ELF-1 (cell line): ENCODE results near the gene LRRC32.

ENCODE experiments used
- DNase-seq: peaks from one replicate; pipeline ENCODE4 v3.0.0-alpha.2; 2016; ENCODE audit warnings: low read depth, low spot score

The LRRC32 gene

DNA sequence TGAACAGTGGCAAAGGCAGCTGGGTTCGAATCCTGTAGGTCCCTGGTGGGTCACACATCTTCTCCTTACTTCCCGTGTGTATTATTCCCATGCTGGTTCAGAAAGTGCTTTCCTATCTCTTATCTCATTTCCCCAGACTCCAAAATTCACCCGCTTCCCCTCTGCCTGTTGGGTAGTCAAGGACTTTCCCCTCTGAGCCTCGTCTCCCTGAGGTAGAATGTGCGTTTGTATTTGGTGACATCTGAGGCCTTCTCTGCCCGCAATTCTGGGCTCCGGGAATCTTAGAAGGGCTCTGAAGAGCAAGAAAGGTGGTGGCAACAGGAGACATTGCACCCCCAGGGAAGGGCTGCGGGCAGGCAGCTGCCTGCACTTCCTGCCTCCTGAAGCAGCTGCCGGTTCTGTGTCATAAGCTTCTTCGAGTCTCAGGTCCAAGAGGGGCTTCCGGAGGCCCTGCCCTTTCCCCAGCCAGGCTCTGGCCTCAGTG, 5.9 kb downstream of the LRRC32 start:
- no peak for DNase-seq

- no peak for DNase-seq
Observed at GRCh38 chr11:76663912-76664440, 6.6 kb downstream of the LRRC32 start.

GRCh38 chr11:76663486-76663810, 7.1 kb downstream of the LRRC32 start:
- no peak for DNase-seq

DNA sequence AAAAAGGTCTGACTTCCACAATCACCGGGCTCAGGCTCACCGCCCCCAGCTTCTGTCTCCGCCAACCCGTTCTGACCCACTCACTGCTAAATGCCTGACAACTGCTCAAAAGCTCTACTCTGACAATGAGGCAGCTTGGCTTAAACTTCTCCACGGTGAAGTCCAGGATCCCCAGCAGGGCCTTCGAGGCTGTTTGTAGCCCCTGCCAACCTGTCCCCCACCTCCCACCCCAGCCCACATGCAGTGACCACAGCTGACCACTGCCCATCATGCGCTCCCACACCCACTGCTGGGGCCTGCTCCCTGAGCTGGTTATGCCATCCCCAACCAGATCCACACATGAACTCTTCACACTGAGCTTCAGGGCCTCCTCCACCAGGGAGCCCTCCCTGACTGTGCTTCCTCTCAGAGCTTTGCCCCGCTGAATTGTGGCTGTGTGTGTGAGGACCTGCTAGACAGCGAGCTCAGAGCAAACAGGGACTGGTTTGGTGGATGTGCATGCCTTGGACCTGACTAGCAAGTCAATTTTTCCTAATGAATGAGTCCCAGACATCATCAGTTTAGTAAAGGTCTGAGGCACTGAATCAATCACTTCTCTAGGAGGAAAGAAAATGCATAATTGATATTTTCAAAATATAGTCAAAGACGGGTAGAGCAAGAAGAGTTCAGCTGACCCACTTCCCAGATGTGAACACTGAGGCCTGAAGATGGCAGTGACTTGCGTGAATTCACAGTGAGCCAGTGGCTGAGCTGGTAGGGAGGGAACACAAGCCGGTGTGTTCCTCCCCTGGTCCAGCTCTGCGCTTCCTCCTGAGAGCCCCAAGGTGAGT, 7.7 kb downstream of the LRRC32 start:
- DNase-seq = no peak

DNA sequence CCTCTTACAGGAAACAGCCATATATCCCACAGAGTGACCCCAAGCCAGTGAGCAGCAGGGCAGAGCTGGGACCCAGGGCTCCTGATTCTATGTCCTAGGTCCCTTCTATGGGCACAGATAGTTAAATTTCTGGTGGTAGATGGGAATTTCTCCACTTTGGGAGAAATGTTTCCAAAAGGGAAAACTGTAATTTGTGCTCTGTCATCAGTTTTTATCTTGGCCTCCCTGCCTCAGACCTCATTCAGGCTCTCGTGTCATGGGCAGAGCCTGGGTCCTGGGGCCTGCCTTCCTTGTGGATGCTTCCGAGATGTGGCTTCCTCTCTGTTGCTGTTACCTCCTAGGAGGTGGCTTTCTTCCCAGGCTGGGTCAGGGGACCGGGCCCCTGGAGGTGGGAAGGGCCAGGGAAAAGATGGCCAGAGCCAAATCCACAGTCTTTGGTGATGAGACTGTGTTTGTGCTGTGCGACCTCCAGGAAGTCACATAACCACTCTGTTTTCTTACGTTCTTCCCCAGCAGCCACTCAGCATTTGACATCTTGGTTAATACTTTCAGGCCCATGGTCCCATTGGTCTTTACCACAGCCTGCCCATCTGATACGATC, 8.6 kb downstream of the LRRC32 start:
- DNase-seq = no peak

- DNase-seq = no peak
Observed at GRCh38 chr11:76661306-76661751, 9.2 kb downstream of the LRRC32 start.

DNA sequence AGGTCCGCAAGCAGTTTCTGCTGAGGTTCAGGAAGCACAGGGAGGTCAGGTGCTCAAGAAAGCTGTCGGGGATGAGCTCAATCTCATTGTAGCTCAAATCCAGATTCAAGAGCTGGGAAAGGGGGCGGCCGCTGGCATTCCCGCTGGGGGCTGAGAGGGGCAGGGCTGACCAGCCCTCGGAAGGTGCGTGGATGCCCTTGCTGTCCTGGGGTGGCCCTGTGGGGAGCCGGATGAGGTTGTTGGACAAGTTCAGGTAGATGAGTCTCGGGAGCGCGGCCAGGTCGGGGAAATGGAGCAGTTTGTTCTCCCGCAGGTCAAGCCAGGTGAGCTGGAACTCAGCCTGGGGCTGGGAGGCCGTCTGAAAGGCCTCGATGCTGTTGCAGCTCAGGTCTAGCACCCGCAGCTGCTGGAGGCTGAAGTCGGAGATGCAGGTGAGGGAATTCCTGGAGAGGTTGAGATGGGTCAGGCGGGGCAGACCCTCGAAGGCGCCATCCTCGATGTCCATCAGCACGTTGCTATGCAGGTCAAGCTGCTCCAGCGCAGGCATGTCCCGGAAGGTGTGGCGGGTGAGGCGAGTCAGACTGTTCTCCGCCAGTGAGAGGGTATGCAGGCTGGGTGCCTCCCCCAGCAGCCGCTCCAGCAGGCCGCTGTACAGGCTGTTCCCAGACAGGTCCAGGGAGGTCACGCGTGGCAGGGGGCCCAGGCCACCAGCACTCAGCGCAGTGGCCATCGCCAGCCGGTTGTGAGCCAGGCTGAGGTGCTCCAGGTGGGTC, 9.8 kb downstream of the LRRC32 start:
- no peak for DNase-seq

DNA sequence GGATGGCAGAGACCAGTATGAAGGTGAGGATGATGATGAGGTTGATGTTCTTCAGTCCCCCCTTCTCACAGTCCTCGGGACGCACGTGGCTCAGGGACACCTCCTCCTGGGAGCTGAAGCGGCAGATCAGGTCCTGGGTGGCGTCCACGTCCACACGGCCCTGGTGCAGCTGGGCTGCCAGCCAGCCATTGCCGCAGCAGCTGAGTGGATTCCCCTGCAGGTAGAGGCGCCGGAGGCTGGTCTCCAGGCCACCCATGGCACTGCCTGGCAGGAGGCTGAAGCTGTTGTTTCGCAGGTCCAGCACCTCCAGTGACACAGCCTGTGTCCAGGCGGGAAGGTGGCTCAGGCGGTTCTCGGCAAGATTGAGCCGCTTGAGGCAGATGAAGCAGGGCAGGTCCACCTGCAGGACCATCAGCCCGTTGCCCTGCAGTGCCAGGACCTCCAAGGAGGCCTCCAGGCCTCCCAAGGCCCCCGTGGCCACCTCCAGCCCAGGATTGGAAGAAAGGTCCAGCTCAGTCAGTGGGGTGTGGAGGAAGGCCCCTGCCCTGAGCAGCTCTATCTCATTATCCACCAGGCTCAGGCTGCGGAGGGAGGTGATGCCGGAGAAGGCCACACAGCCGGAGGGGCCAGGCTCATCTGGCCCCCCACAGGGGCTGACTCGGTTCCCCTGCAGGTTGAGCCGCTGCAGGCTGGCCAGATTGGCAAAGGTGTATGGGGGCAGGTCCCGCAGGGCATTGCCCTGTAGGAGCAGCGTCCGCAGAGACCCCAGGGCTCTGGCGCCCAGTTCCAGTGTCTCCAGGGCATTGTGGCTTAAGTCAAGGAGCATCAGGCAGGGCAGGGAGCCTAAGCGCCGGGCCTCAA, 10.6 kb downstream of the LRRC32 start:
- DNase-seq = no peak

DNA sequence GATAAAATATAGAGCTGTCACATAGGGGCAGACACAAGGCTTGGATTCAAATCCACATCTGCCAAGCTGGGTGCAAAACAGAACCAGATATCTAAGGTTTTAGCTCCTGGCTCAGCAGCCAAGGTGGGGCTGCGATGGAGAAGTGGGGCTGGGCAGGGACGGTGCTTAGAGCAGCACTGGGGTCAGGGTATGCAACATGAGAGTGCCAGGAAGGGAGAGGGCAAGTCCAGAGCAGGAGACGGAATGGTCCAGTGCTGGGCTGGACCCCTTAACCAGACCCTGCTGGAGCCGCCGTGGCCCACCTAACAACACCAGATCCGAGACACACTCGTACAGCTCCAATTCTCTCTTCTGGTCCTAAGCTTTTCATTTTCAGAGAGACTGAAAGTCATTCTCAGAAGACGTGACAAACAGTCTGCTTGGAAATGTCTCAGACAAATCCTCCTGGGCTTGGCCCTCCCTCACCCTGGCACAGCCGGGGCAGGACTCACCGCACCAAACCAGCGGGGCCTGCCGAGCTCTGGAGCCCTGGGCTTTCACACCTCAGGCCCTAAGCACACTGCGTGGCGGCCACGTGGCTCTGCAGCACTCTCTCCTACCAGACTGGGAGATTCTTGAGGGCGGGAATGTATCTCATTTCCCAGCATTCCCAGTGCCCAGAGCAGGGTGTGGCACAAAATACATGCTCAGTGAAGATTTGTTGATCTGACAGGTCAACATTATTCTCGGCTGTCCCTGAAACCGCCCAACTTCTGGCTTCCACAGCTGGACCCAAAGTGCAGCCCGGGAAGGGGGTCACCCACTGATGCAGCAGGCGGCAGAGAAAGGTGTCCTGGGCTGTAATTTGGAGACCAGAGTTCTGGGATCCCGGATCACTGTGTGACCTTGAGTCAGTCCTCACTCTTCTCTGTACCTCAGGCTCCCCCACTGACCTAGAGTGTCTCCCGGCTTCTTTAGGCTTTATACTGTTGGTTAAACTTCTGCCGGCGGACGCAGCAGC, 11.6 kb downstream of the LRRC32 start:
- DNase-seq = no peak

GRCh38 chr11:76658231-76658630, 12.3 kb downstream of the LRRC32 start:
- no peak for DNase-seq

DNA sequence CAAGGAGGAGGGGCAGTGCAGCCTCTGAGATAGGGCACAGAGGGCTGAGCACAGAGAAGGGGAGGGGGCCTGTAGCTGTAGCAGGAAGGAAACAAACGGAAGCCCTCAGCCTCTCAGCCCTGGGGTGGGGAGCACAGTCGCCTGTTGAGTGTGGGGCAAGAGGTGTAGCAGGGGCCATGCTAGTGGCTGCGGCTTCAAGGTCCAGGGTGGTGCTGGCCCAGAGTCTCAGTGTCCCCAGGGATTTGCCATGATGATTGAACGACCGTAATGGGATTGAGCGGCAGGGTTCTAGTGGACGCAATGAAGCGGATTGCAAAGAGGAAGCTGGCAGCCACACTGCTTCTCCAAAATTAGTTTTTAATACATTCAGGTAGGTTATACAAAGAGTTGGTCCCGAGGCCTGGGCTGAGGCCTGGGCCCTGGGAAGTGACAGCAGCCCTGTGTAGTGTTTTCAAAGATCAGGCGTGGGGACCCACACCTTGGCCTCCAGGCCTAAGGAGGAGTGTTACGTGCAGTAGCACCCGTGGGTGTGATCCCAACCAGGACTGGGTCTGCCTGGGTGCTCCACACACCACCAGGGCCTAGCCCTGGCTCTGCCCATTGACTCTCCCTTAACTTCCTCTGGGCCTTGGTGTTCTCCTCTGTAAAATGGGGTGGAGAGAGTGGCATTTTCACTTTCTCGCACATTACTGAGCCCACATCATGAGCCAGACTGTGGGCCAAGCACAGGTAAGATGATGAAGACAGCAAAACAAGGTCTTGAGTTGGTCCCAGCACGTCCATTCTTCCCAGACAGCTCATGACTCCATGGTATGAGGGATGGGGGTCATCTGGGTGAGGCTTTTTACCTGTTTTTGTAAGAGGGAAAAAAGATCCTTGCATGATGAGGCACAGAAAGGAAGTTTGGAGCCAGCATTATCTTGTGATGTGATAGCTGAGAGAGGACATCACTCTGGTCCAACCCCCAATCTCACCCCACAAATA, 13.1 kb downstream of the LRRC32 start:
- DNase-seq = no peak

DNA sequence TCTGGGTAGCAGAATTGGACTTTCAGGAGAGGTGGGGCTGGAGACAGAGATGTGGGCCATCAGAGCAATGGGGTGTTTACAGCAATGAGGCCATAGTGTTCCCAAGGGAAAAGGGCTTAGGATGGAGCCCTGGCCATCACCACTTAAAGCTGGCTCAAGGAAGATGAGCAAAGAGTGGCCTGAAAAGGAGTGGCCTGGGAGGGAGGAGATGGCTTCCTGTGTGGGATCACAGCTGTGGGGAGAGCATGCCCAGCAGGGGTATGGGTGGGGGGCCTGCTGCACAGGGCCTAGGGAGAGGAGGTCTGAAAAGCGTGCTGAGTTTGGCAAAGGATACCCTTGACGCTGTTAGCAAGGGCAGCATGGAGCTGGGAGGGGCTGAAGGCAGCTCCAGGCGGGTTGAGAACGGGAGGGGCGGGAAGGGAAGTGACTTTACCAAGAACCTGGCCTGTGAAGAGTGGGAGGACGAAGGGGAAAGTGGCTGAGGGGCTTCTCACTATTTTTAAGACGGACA, 13.9 kb downstream of the LRRC32 start:
- DNase-seq = no peak

- no peak for DNase-seq
Observed at GRCh38 chr11:76656050-76656531, 14.5 kb downstream of the LRRC32 start.

- DNase-seq = no peak
Observed at GRCh38 chr11:76655501-76656049, 15.0 kb downstream of the LRRC32 start.

GRCh38 chr11:76654980-76655379, 15.6 kb downstream of the LRRC32 start:
- no peak for DNase-seq

DNA sequence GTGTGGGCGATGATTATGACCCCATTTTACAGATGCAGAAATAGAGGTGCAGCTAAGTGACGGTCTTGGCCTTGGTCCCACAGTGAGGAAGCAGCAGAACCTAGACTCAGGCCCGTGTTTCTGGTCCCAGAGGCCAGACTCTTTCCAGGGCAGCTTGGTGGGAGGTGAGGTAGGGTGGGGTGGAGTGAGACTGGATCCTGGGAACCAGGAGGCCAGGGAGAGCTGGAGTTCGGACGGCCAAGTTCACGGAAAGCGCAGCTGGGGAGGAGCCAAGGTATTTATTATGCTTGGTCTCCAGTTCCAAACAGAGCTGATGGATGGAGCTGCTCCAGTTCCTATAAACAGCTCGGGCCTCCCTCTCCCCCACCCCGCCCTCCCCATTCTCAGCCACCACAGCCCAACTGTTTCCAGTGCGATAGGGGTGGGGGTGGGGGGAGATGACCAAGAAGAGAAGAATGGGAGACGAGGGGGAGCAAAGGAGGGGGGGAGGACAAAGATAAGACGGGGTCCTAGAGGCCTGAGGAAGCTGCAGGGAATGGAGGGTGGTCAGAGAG, 16.2 kb downstream of the LRRC32 start:
- peak; percentile 50 for DNase-seq

DNA sequence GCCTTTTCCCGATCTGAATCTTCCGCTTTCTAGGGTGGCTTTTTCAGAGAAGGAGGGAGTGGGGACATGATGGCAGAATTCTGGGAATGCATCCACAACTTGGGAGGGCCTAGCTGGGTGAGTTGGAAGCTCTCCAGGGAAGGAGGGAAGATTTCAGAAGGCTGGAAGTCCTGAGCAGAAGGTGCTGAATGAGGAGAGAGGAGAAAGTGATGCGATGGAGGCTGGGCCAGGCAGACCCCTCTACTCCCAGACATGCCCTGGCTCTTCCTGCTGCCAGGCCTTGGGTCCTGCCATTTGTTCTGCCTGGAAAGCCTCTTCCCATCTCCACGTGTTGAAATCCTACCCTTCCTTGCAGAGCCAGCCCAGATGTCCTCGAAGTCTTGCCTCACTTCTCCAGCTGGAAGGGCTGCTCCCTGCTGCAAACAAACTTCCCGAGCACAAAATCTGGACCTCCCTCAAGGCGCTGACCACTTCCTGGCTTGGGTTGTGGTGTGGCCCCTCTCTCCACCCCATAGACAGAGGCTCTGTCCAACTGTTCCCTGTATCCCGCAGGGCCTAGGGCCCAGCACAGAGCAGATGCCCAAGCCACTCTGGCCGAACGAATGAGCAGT, 16.8 kb downstream of the LRRC32 start:
- DNase-seq = no peak
